Activated naive CD4-positive, alpha-beta T cell treated with anti-CD3 and anti-CD28 coated beads, Interleukin-2, amount 50 U/mL, for 72 hours (primary cell): ENCODE measurements around the gene DNAJB6. TPM values are rescaled to one million over a fixed set of nuclear protein-coding genes. Genes with fewer than 3 reads are reported as not detected.
A peak's percentile ranks its signal among the peaks of the same experiment; 100 is the strongest.

Experiments used
- ATAC-seq, 2 donors: fragments of 150-1000 bp; cut with Tn5 transposase; 2 replicates each; pipeline ENCODE4 v1.10.0; 2021; ENCODE audit warnings: mild to moderate bottlenecking in 2 of 2, moderate library complexity in 2 of 2
- DNase-seq, 2 donors: peaks; one replicate each; pipeline ENCODE4 v3.0.0; 2021 to 2022; ENCODE audit warnings: low spot score in 2 of 2
- H3K27ac Mint-ChIP-seq, 2 donors: one replicate each; pipeline ENCODE4 v1.8.0; 2022; ENCODE audit warnings: mild to moderate bottlenecking in 2 of 2, mixed read lengths in 2 of 2
- H3K36me3 Mint-ChIP-seq, 2 donors: one replicate each; pipeline ENCODE4 v1.8.0; 2022; ENCODE audit warnings: mixed read lengths in 2 of 2
- H3K9me3 Mint-ChIP-seq, 2 donors: one replicate each; pipeline ENCODE4 v1.8.0; 2022; ENCODE audit warnings: mixed read lengths in 2 of 2
- total RNA-seq, 2 donors: library from RNA; stranded (reverse); gene quantifications; one replicate each; pipeline ENCODE4 v1.2.3, GENCODE V29; 2022

Gene DNAJB6
- total RNA-seq: 10 to 100 TPM; 71.7 to 74.9 TPM

DNA sequence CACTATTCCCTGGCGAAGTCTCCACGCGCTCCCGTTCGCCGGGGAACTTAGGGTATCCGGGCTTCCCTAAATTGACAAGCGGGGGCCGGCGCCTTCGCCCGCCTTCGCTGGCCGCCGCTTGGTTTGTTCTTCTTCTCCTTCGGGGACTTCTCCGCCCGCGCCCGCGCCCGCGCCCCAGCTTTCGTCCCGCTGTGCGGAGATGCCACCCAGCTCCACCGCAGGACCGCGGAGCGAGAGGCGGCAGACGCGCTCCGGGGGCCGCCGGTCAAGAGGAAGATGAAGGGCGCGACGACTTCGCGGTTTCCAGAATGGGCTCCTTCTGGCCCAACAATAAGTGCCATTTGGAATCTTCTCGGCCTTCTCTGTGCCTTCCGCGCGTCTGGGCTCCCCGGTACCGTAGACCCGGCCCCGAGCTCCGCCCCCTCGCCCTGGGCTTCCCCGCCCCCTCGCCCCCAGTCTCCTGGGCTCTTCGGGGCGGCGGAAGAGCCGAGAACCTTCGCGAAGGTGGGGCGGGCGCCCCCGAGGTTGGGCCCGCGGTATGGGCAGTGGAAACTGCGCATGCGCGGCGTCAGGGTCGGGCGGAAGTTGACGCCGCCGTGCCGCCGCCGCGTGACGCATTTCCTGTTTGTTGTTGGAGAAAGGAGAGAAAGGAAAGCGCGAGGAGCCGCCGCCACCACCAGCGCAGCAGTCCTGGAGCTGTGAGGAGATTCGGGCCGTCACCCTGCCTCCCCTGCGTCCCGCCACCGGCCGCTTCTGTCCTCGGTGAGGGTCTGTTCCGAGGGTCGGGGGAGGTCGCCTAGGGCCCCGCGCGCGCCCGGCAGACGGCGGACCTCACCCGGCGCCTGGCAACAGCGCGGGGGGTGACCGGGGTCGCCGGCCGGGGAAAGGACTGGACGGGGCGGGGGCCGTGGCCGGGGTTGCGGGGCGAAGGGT, at the start of gene DNAJB6:
DNAJB6 (plus strand) TSS at position 622 of the 933 bp plus-strand sequence. CDS start 21,569 bp downstream, outside the sequence.
- Mint-ChIP-seq H3K9me3 (no peaks in the 10 kb centered on the region), H3K27ac (peak within 1 kb of the TSS; percentile 98), H3K36me3 (peaks cover 15 to 21% of the 10 kb centered on the region in 2 donors)
- DNase-seq (peak; percentile 95), ATAC-seq (peak; percentile 79)

DNA sequence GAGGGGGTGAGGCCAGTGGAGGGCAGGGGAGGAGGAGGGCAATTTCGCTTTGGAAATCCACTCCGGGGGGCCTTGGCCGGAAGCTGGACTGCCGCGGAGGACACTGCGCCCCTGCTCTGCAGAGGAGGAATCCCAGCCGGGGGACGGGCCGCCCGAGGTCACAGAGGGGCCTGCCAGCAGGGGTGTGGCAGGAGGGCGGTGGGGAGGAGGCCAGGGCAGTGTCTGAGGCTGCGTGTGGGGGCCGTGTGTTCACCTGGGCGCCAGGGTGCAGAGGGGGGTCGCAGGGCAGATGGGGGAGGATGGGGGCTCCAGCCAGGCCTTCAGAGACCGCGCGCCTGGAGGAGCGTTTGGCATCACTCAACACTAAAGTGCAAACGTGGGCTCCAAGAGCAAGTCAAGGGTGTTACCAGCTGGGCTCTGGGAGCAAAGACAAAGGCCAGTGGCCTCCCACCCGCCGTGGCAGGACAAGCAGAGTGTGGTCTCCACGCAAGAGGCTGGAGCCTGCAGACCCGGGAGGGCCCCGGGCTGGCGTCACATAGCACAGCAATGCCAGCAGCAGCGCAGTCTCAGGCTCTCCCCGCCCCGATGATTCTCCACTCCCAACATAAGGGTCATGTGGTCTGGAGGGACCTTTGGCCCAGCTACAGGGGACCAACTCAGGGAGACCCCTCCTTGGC, 45.3 kb upstream of the DNAJB6 start:
- no peak for ATAC-seq
- Mint-ChIP-seq H3K27ac (no peak overlapping the region), H3K36me3 (no peaks in the 10 kb centered on the region), H3K9me3 (no peaks in the 10 kb centered on the region)
- no peak for DNase-seq

DNA sequence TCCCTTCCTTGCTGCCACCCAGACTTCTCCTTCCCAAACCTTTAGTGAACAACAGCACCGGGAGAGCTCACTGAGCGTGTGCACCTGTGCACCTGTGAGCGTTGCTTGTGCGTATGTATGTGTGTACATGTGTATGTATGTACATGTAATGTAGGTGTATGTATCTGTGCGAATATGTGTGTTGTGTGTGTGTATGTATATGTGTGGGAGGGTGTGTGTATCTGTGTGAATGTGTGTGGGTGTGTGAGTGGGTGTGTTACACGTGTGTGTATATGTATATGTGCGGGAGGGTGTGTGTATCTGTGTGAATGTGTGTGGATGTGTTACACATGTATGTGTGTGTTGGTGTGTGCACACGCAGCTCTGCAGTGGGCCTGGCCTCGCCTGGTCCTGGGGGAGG, 44.5 kb upstream of the DNAJB6 start:
- H3K9me3 Mint-ChIP-seq: no peaks in the 10 kb centered on the region
- ATAC-seq (no peak), DNase-seq (no peak)
- no peak overlapping the region for H3K27ac Mint-ChIP-seq
- H3K36me3 Mint-ChIP-seq: no peaks in the 10 kb centered on the region

DNA sequence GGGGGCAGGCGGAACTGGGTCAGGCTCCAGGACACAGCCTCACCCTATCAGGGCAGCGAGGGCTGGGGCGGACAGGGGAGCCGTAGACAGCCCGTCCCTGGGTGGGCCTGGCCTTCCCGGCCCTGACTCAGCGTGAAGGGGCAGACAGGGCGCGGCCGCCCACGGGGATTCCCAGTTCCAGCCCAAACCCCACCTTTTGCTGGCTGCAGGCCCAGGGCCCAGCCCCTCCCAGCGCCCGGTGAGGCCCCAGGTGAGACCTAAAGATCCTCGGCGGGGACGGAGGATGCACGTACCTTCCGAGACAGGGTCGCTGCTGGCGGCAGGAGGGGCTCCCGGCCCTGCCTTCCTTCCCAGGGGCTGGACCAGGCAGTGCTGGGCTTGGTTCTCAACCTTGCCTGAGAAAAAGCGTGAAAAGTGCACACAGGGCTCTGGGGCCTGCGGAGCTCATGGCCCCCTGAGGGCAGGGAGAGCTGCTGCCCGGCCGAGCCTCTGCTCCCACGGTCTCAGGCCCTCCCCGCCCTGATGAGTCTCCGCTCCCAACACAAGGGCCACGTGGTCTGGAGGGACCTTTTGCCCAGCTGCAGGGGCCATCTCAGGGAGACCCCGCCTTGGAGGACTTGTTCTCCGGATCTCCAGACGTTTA, 43.9 kb upstream of the DNAJB6 start:
- Mint-ChIP-seq H3K27ac (no peak overlapping the region), H3K36me3 (no peaks in the 10 kb centered on the region), H3K9me3 (no peaks in the 10 kb centered on the region)
- ATAC-seq: no peak
- no peak for DNase-seq

DNA sequence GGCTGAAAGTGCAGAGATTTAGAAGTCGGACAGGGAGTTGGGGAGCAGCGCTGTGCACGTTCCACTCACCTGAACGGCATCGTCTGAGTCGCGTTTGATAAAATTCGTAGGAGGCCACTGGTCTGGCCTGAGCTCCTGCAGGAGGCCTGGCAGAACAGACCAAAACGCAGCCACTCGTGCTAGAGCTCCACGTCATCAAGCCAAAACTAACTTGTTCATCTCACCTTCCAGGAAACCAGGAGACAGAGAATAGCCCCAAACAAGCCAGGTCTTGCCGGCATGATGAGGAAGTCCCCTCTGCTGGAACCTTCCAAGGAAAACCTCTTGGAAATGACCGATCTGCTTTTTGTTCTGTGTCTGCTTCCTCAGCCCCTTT, 43.4 kb upstream of the DNAJB6 start:
- Mint-ChIP-seq H3K9me3 (no peaks in the 10 kb centered on the region), H3K27ac (no peak overlapping the region), H3K36me3 (no peaks in the 10 kb centered on the region)
- ATAC-seq: no peak
- no peak for DNase-seq

DNA sequence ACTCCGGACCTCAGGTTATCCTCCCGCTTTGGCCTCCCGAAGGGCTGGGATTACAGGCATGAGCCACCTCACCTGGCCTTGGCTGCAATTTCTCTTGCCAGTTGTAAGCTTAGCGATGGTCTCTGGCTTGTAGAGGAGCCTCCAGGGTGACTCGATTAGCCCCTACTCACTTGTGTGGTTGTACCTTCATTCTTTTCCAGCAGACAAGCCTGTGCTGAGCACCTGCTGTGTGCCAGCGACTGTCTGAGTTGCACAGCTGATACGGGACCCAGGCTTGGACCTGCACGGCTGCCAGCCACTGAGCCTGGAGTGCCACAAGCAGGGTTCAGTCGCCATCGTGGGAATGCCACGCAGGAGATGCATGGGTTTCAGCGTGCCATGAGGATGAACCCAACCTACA, 42.0 kb upstream of the DNAJB6 start:
- H3K9me3 Mint-ChIP-seq: no peaks in the 10 kb centered on the region
- no peaks in the 10 kb centered on the region for H3K36me3 Mint-ChIP-seq
- no peak for ATAC-seq
- no peak overlapping the region for H3K27ac Mint-ChIP-seq
- DNase-seq: no peak

DNA sequence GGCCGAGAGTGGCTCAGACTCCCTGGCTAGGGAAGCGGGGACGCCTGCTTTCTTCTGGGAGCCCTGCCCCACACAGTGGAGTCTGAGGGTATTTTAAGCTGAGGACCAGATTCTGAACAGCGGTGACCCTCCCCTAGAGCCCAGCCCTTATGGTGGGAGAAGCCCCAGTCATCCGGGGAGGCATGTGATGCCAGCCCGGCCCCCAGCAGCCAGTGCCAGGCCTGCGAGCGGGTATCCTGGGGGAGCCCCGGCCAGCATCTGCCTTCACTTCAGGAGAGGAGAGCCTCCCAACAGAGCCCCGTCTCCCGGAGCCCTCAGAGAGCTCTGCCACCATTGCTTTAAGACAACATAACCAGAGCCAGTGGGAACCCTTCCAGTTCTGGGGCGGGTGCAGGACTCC, 41.5 kb upstream of the DNAJB6 start:
- ATAC-seq (no peak), DNase-seq (no peak)
- H3K9me3 Mint-ChIP-seq: no peaks in the 10 kb centered on the region
- no peaks in the 10 kb centered on the region for H3K36me3 Mint-ChIP-seq
- no peak overlapping the region for H3K27ac Mint-ChIP-seq

DNA sequence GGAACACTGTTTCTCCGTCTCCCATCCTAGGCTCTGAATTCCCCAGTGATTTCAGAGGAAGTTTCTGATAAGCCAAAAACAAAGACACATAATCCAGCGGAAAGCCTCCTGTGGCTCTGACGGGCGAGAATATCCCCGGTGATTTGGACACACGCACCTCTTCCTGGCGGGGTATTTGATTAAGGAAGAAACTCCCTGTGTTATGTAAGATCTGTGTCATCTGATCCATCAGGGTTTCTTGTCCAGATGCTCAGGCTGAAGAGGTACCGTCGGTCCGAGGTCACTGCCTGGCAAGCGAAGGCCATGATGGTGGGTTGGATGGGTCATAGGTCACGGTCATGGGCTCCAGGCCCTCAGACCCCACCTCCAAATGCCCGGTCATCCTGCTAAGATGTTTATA, 39.6 kb upstream of the DNAJB6 start:
- no peak for ATAC-seq
- Mint-ChIP-seq H3K9me3 (no peaks in the 10 kb centered on the region), H3K27ac (no peak overlapping the region), H3K36me3 (no peaks in the 10 kb centered on the region)
- DNase-seq: no peak

DNA sequence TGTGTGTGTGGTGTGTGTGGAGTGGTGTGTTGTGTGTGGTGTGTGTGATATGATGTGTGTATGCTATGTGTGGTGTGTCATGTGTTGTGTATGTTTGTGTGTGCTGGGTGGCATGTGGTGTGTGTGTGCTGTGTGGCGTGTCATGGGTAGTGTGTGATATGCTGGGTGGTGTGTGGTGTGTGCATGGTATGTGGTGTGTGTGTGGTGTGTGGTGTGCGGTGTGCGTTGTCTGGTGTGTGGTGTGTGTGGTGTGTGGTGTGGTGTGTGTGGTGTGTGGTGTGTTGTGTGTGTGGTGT, 37.5 kb upstream of the DNAJB6 start:
- ATAC-seq: no peak
- no peak for DNase-seq
- Mint-ChIP-seq H3K27ac (peak overlapping the region; percentile 2 to 42), H3K36me3 (no peaks in the 10 kb centered on the region), H3K9me3 (no peaks in the 10 kb centered on the region)

DNA sequence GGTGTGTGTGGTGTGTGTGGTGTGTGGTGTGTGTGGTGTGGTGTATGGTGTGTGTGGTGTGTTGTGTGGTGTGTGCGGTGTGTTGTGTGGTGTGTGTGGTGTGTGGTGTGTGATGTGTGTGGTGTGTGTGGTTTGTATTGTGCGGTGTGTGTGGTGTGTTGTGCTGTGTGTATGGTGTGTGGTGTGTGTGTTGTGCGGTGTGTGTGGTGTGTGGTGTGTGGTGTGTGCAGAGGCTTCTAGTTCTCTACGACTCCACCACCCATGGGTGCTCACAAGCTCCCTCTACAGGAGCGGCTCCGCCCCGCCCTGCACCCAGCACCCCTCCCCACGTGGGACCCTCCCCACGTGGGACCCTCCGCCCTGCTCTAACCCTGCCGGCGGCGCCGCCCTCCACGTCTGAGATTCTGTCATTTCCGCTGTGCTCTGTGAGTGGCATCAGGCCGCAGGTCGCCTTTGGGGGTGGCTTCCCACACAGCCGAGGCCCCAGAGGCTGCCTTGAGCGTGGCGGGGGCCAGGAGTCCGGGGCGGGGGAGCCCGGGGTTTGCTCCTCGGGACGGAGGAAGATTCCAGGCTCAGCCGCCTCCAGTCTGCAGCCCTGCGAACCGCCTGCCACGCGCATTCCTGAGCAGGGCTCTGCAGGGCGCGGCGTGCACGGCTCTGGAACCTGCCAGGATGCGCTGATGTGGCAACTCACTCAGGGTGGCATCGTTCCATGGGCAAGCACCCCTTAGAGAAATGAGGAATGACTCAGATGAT, 37.0 kb upstream of the DNAJB6 start:
- no peak for DNase-seq

DNA sequence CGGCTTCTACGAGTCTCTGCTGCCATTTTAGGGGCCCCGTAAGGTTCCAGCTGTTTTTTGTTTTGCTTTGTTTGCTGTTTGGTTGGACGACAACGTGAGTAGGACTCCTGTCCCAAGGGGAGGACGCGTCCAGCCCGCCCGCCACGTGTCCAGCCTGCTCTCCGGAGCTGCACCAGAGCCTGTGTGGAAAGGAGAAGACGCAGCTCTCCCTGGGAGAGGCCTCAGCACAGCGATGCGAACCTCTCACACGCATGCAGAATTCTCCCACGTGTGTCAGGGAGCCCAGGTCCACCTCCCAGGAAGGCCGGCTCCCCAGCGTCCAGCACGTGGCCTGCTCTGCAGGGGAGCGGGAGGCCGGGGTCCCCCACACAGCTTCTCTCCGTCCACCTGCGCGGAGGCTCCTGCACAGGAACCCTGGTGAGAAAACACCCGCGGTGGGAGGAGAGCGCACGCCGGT, 36.4 kb upstream of the DNAJB6 start:
- H3K9me3 Mint-ChIP-seq: no peaks in the 10 kb centered on the region
- peak overlapping the region in 1 of 2 donors; percentile 91 for H3K27ac Mint-ChIP-seq
- ATAC-seq (no peak), DNase-seq (no peak)
- no peaks in the 10 kb centered on the region for H3K36me3 Mint-ChIP-seq

More for the DNA sequence above, 37.0 kb upstream of the DNAJB6 start:
- no peaks in the 10 kb centered on the region for H3K9me3 Mint-ChIP-seq
- no peaks in the 10 kb centered on the region for H3K36me3 Mint-ChIP-seq
- peak overlapping the region in 1 of 2 donors; percentile 42 for H3K27ac Mint-ChIP-seq
- no peak for ATAC-seq

DNA sequence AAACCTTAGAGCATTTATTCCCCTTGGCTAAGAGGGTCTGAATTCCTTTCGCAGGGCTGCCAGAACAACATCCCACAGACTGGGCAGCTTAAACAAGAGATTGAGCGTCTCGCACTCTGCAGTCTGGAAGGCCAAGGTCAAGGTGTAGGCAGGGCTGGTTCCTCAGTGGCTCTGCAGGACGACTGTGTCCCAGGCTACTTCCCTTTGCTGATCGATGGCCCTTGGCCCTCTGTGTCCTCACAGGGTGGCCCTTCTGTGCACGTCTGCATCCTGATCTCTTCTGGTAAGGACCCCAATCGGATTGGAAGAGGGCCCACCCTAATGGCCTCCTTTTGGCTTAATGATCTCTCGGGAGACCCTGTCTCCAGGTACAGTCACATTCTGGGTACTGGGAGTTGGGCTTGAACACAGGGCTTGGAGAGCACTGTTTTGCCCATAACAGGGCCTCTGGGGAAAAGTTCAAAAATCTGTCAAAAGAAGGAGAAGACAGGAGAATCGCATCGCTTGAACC, 35.1 kb upstream of the DNAJB6 start:
- no peaks in the 10 kb centered on the region for H3K9me3 Mint-ChIP-seq
- DNase-seq (no peak), ATAC-seq (no peak)
- peak overlapping the region; percentile 91 to 92 for H3K27ac Mint-ChIP-seq
- no peaks in the 10 kb centered on the region for H3K36me3 Mint-ChIP-seq

DNA sequence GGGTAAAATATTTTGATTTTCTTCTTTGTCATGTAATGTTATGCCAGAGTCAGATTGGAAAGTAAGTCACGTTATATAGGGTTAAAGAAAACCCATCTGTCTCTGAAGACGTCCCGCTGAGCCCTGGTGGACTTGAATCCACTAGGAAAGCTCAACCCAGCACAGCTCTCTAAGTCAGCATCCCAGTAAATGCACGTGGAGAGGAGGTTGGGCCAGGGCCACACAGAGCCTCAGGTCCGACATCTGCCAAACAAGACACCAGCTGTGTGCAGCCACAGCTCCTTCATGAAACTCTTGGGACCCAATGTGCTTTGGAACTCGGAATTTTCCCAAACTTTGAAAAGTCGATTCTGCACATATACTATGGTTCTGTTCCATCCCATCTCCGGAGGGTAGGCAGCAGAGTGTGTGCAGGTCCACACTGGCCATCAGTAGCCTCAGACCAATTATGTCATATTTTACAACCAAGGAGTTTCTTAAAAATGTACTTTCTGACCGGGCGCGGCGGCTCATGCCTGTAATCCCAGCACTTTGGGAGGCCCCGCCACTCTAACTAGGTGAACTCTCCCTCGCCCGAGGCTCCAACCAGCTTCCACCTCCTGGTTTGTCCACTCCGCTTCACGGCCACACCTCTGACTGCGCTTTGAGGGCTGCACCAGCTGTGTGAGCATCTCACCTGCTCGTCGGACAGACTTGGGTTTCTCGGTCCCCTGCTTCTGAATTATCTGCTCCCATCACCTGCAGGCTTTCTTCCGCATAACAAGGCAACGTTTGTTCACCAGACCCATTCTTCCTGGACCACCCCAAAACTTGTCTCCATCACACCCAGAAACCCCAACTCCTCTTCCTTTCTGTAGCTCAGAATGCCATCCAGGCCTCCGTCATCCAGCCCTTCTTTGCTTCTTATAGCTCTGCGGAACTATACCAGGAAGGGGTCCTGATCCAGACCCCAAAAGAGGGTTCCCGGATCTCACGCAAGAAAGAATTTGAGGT, 29.7 kb upstream of the DNAJB6 start:
- H3K27ac Mint-ChIP-seq: no peak overlapping the region
- no peaks in the 10 kb centered on the region for H3K9me3 Mint-ChIP-seq
- no peak for ATAC-seq
- H3K36me3 Mint-ChIP-seq: no peaks in the 10 kb centered on the region
- DNase-seq: no peak

DNA sequence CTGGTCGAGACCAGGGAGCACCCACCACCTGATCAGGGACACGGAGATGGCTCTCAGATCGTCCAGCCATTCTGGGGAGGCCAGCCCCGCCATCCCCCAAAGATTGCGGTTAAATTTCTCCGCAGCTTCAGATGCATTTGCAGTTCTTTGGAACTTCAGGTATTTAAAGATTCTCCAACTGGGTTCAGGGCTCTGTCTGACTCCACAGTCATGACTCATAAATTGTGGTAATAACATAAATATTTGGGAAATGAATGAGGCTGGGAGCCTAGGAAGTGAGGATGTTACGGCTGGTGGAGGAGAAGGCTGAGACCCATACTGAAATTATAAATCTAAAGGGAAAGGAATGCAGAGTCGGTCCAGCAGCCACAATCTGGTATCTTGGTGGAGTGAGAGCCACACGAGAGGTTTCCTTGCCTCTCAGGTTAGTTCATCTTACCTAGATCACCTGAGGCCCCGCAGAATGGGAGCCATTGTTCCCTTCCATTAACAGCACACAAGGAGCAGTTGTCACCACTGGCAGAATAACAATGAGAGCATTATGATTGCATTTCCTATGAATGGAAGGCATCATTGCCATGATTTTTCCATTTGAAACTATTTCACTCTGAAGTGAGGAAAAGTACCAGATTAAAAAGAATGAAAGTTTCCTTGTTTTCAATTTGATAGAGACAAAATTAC, 26.7 kb upstream of the DNAJB6 start:
- Mint-ChIP-seq H3K9me3 (no peaks in the 10 kb centered on the region), H3K36me3 (no peaks in the 10 kb centered on the region), H3K27ac (peak overlapping the region in 1 of 2 donors; percentile 44)
- ATAC-seq (peak in 1 of 2 donors; percentile 56), DNase-seq (no peak)

DNA sequence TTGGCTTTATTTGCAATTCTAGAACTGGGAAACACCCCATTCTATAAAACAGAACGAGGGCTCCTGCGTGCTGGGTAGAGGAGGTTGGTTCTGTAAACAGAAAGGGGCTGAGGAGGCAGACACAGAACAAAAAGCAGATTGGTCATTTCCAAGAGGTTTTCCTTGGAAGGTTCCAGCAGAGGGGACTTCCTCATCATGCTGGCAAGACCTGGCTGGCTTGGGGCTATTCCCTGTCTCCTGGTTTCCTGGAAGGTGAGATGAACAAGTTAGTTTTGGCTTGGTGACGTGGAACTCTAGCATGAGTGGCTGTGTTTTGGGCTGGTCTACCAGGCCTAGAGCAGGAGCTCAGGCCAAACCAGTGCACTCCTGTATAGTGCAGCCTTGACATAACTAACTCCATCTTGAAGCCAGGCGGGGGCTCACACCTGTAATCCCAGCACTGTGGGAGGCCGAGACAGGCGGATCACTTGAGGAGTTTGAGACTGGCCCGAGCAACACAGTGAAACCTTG, 26.1 kb upstream of the DNAJB6 start:
- Mint-ChIP-seq H3K27ac (peak overlapping the region in 1 of 2 donors; percentile 44), H3K9me3 (no peaks in the 10 kb centered on the region), H3K36me3 (no peaks in the 10 kb centered on the region)
- ATAC-seq (peak in 1 of 2 donors; percentile 34), DNase-seq (no peak)
